RWPE1 (cell line): ENCODE measurements around the gene BANF1.

ENCODE experiments used
- CTCF ChIA-PET: fragments of 350-600 bp; sonication (Branson Sonifier 250); formaldehyde crosslinking; extraction: SDS; loops from one replicate; lab custom pipeline; 2021; lab: Yijun Ruan, JAX
- POLR2A ChIA-PET: fragments of 400-600 bp; formaldehyde crosslinking; extraction: SDS; loops from one replicate; lab custom pipeline; 2020; ENCODE audit warnings: antibody characterized with exemption; ENCODE audit not compliant: low non-redundant PET; lab: Yijun Ruan, JAX
- DNase-seq: peaks from one replicate; pipeline ENCODE4 v3.0.0; 2012; ENCODE audit warnings: low spot score
- H3K27ac ChIP-seq: fragments of 450-650 bp; 2 replicates; pipeline ENCODE4 v1.5.1; 2017
- CTCF ChIP-seq: fragments of 450-650 bp; conservative IDR thresholded peaks from 2 replicates; pipeline ENCODE4 v1.5.1; 2017; ENCODE audit warnings: low read depth, mild to moderate bottlenecking

BANF1 gene

GRCh38 chr11:65968600-65969482, 33.5 kb upstream of the BANF1 start:
- no peak for TF ChIP-seq CTCF
- ChIA-PET CTCF (interaction anchor here (0.6 kb wide), 1 partner anchor 101 kb away, joined by 3 read pairs; no protein-coding TSS in a partner anchor), POLR2A (no interaction called here)
- H3K27ac ChIP-seq = peak overlapping the region; percentile 37
- DNase-seq = no peak

GRCh38 chr11:65972116-65972515, 30.2 kb upstream of the BANF1 start:
- TF ChIP-seq CTCF = no peak
- CTCF ChIA-PET = no interaction called here
- POLR2A ChIA-PET = interaction anchor here (0.7 kb wide), 1 partner anchor 56 kb away, joined by 8 read pairs; no protein-coding TSS in a partner anchor
- DNase-seq = no peak
- no peak overlapping the region; the same call in 1 of the 2 replicates for H3K27ac ChIP-seq

GRCh38 chr11:65973439-65974110, 28.7 kb upstream of the BANF1 start:
- H3K27ac ChIP-seq = peak overlapping the region; percentile 67
- TF ChIP-seq CTCF = no peak
- CTCF ChIA-PET = interaction anchor here (0.6 to 1.2 kb wide), 3 partner anchors 9 to 61 kb away, joined by 5 read pairs; no protein-coding TSS in a partner anchor
- peak; percentile 68 for DNase-seq
- POLR2A ChIA-PET = no interaction called here

- POLR2A ChIA-PET = interaction anchor here (0.6 kb wide), 1 partner anchor 83 kb away, joined by 3 read pairs; no protein-coding TSS in a partner anchor
- DNase-seq = no peak
- CTCF ChIA-PET = interaction anchor here (0.7 to 0.8 kb wide), 2 partner anchors 17 to 197 kb away, joined by 4 read pairs; no protein-coding TSS in a partner anchor
- no peak for TF ChIP-seq CTCF
- H3K27ac ChIP-seq = no peak overlapping the region
Measured at GRCh38 chr11:65975771-65976170, 26.5 kb upstream of the BANF1 start.

GRCh38 chr11:65976216-65977176, 25.8 kb upstream of the BANF1 start:
- H3K27ac ChIP-seq = peak overlapping the region; percentile 35
- CTCF ChIA-PET = interaction anchor here (0.5 to 0.8 kb wide), 3 partner anchors 14 to 17 kb away, joined by 3 to 4 read pairs (median 4); no protein-coding TSS in a partner anchor
- DNase-seq = no peak
- POLR2A ChIA-PET = interaction anchor here (0.6 kb wide), 1 partner anchor 84 kb away, joined by 3 read pairs; no protein-coding TSS in a partner anchor
- no peak for TF ChIP-seq CTCF
